Measurements from ENCODE around the gene OOSP4B.

The OOSP4B gene

DNA sequence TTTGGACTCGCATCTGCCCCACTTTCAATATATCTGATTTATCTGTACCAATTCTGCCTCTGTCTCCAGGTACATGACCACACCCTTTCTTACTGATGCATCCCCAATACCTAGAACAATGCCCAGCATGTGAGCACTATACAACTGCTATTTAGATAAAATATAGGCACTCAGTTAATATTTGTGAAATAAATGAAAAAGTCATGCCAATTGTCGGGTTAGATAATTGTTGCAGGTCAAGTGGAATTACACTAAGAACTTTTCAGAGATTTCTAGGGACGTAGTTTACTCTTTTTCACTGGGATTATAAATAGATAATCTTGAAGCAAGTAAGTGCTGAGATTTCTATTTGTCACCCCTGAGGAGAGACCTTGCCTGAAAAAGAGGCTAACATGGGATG, 32.6 kb upstream of the OOSP4B start:
- H3K9me3 ChIP-seq (ENCODE audit: insufficient read depth, low read length): no peaks in the 10 kb centered on the region
- H3K27ac ChIP-seq (ENCODE audit: low read depth, low read length): no peak overlapping the region
- H3K9ac ChIP-seq (ENCODE audit: low read length): no peak overlapping the region
- no peaks in the 10 kb centered on the region for H4K20me1 ChIP-seq (ENCODE audit: low read depth, low read length)
- H3F3A ChIP-seq (ENCODE audit: insufficient read depth): no peaks in the 10 kb centered on the region
- H3K79me2 ChIP-seq (ENCODE audit: insufficient read depth, low read length): no peaks in the 10 kb centered on the region
- no peak overlapping the region for H2AFZ ChIP-seq (ENCODE audit: low read depth, low read length, severe bottlenecking)
- H3K9me2 ChIP-seq (replicated peaks; ENCODE audit: insufficient read depth, low read length): no peaks in the 10 kb centered on the region
- TF ChIP-seq, protein P1, sequence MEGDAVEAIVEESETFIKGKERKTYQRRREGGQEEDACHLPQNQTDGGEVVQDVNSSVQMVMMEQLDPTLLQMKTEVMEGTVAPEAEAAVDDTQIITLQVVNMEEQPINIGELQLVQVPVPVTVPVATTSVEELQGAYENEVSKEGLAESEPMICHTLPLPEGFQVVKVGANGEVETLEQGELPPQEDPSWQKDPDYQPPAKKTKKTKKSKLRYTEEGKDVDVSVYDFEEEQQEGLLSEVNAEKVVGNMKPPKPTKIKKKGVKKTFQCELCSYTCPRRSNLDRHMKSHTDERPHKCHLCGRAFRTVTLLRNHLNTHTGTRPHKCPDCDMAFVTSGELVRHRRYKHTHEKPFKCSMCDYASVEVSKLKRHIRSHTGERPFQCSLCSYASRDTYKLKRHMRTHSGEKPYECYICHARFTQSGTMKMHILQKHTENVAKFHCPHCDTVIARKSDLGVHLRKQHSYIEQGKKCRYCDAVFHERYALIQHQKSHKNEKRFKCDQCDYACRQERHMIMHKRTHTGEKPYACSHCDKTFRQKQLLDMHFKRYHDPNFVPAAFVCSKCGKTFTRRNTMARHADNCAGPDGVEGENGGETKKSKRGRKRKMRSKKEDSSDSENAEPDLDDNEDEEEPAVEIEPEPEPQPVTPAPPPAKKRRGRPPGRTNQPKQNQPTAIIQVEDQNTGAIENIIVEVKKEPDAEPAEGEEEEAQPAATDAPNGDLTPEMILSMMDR (IDR thresholded peaks at IDR 0.05; ENCODE audit: insufficient read depth, low read length, poor library complexity, severe bottlenecking): no peak
- TF ChIP-seq EZH2phosphoT487 (conservative IDR thresholded peaks at IDR 0.05; ENCODE audit: low read length): no peak
- no peak overlapping the region for H3K4me2 ChIP-seq (ENCODE audit: low read depth, low read length, poor library complexity, severe bottlenecking)
- no peaks in the 10 kb centered on the region for H3K27me3 ChIP-seq (ENCODE audit: low read length)
- H3K36me3 ChIP-seq (ENCODE audit: low read length): no peaks in the 10 kb centered on the region
- H3K4me3 ChIP-seq (ENCODE audit: insufficient read depth, low read length, poor library complexity, severe bottlenecking): no peak overlapping the region

DNA sequence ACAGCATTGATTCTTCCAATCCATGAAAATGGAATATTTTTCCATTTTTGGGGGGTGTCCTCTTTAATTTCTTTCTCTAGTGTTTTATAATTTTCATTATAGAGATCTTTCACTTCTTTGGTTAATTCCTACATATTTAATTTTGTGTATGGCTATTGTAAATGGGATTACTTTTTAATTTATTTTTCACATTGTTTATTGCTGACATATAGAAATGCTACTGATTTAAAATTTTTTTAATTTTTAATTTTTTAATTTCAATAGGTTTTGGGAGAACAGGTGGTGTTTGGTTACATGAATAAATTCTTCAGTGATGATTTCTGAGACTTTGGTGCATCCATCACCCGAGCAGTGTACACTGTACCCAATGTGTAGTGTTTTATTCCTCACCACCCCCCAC, 26.6 kb upstream of the OOSP4B start:
- Histone ChIP-seq H3K4me2 (ENCODE audit: low read depth, low read length, poor library complexity, severe bottlenecking) (no peak overlapping the region), H3K27me3 (ENCODE audit: low read length) (no peaks in the 10 kb centered on the region), H3K36me3 (ENCODE audit: low read length) (no peaks in the 10 kb centered on the region)

DNA sequence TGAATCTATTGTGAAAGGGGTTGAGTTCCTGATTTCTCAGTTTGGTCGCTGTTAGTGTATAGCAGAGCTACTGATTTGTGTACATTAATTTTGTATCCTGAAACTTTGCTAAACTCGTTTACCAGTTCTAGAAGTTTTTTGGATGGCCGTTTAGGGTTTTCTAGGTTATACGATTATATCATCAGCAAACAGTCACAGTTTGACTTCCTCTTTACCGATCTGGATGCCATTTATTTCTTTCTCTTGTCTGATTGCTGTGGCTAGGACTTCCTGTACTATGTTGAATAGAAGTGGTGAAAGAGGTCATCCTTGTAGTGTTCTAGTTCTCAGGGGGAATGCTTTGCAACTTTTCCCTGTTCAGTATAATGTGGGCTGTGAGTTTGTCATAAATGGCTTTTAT, 24.6 kb upstream of the OOSP4B start:
- Histone ChIP-seq H3K36me3 (ENCODE audit: low read length) (no peaks in the 10 kb centered on the region), H3K27me3 (ENCODE audit: low read length) (no peaks in the 10 kb centered on the region), H3K27ac (ENCODE audit: low read depth, low read length) (no peak overlapping the region), H3K9me3 (ENCODE audit: insufficient read depth, low read length) (no peaks in the 10 kb centered on the region), H3K79me2 (ENCODE audit: insufficient read depth, low read length) (no peaks in the 10 kb centered on the region), H3K4me3 (ENCODE audit: insufficient read depth, low read length, poor library complexity, severe bottlenecking) (no peak overlapping the region), H4K20me1 (ENCODE audit: low read depth, low read length) (no peaks in the 10 kb centered on the region), H3K9me2 (replicated peaks; ENCODE audit: insufficient read depth, low read length) (no peaks in the 10 kb centered on the region), H3K4me2 (ENCODE audit: low read depth, low read length, poor library complexity, severe bottlenecking) (no peak overlapping the region), H3K9ac (ENCODE audit: low read length) (no peak overlapping the region), H3F3A (ENCODE audit: insufficient read depth) (no peaks in the 10 kb centered on the region), H2AFZ (ENCODE audit: low read depth, low read length, severe bottlenecking) (no peak overlapping the region)
- TF ChIP-seq, protein P1 (IDR thresholded peaks at IDR 0.05; ENCODE audit: insufficient read depth, low read length, poor library complexity, severe bottlenecking): no peak

More for the DNA sequence above, 26.6 kb upstream of the OOSP4B start:
- Histone ChIP-seq H4K20me1 (ENCODE audit: low read depth, low read length) (no peaks in the 10 kb centered on the region), H2AFZ (ENCODE audit: low read depth, low read length, severe bottlenecking) (no peak overlapping the region), H3K4me3 (ENCODE audit: insufficient read depth, low read length, poor library complexity, severe bottlenecking) (no peak overlapping the region), H3K9ac (ENCODE audit: low read length) (no peak overlapping the region), H3F3A (ENCODE audit: insufficient read depth) (no peaks in the 10 kb centered on the region), H3K9me2 (replicated peaks; ENCODE audit: insufficient read depth, low read length) (no peaks in the 10 kb centered on the region), H3K79me2 (ENCODE audit: insufficient read depth, low read length) (no peaks in the 10 kb centered on the region), H3K27ac (ENCODE audit: low read depth, low read length) (no peak overlapping the region), H3K9me3 (ENCODE audit: insufficient read depth, low read length) (no peaks in the 10 kb centered on the region)
- no peak for TF ChIP-seq EZH2phosphoT487 (conservative IDR thresholded peaks at IDR 0.05; ENCODE audit: low read length)
- TF ChIP-seq, protein P1 (IDR thresholded peaks at IDR 0.05; ENCODE audit: insufficient read depth, low read length, poor library complexity, severe bottlenecking): no peak

DNA sequence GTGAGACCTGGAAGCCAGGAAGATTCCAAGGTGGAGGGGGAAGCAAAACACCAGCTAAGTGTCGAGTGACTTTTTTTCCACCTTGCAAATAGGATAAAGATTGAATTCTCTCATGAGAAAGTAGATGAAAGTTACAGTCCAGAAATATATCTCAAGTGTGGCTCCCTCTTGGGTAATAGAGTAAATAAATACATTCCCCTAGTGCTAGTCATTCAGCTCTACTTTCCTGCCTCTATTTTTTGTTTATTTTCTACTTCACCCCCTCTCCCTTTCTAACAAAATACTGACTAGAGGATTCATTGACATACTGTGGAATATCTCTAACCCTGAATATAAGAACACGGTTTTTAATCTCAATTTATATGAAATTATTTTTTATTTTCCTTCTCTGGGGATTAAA, 19.2 kb upstream of the OOSP4B start:
- TF ChIP-seq, protein P1 (IDR thresholded peaks at IDR 0.05; ENCODE audit: insufficient read depth, low read length, poor library complexity, severe bottlenecking): no peak
- no peak for TF ChIP-seq EZH2phosphoT487 (conservative IDR thresholded peaks at IDR 0.05; ENCODE audit: low read length)
- no peaks in the 10 kb centered on the region for H3K9me3 ChIP-seq (ENCODE audit: insufficient read depth, low read length)

More for the DNA sequence above, 19.2 kb upstream of the OOSP4B start:
- Histone ChIP-seq H3K27me3 (ENCODE audit: low read length) (no peaks in the 10 kb centered on the region), H3K36me3 (ENCODE audit: low read length) (no peaks in the 10 kb centered on the region), H2AFZ (ENCODE audit: low read depth, low read length, severe bottlenecking) (no peak overlapping the region), H3K9me2 (replicated peaks; ENCODE audit: insufficient read depth, low read length) (no peaks in the 10 kb centered on the region), H3K9ac (ENCODE audit: low read length) (no peak overlapping the region), H3K27ac (ENCODE audit: low read depth, low read length) (no peak overlapping the region), H3F3A (ENCODE audit: insufficient read depth) (no peaks in the 10 kb centered on the region), H3K4me3 (ENCODE audit: insufficient read depth, low read length, poor library complexity, severe bottlenecking) (no peak overlapping the region), H4K20me1 (ENCODE audit: low read depth, low read length) (no peaks in the 10 kb centered on the region), H3K4me2 (ENCODE audit: low read depth, low read length, poor library complexity, severe bottlenecking) (no peak overlapping the region), H3K79me2 (ENCODE audit: insufficient read depth, low read length) (no peaks in the 10 kb centered on the region)
